Activated CD4-positive, alpha-beta T cell treated with anti-CD3 and anti-CD28 coated beads, Interleukin-2, amount 10 ng/mL, durations not matched to agents 7 days and 5 days (primary cell): ENCODE data around the gene KCNQ4. TPM values are rescaled to one million over a fixed set of nuclear protein-coding genes. Genes with fewer than 3 reads are reported as not detected.

Experiments
- CTCF ChIA-PET: fragments of 350-600 bp; sonication (Branson Sonifier 250); formaldehyde crosslinking; loops from one replicate; lab custom pipeline; 2021; ENCODE audit warnings: antibody characterized with exemption; lab: Charles Lee
- POLR2A ChIA-PET: fragments of 350-600 bp; sonication (Branson Sonifier 250); formaldehyde crosslinking; loops from one replicate; lab custom pipeline; 2021; ENCODE audit warnings: antibody characterized with exemption; lab: Charles Lee
- DNase-seq: peaks from one replicate; pipeline ENCODE4 v3.0.0-alpha.2; 2020
- H3K27ac Mint-ChIP-seq: one replicate; pipeline ENCODE4 v1.8.0; 2021; ENCODE audit warnings: mild to moderate bottlenecking, moderate library complexity, mixed read lengths
- H3K27me3 Mint-ChIP-seq: one replicate; pipeline ENCODE4 v1.8.0; 2021; ENCODE audit warnings: mixed read lengths
- H3K36me3 Mint-ChIP-seq: one replicate; pipeline ENCODE4 v1.8.0; 2021; ENCODE audit warnings: low read depth, mixed read lengths
- H3K4me1 Mint-ChIP-seq: one replicate; pipeline ENCODE4 v1.8.0; 2021; ENCODE audit warnings: mixed read lengths
- H3K4me3 Mint-ChIP-seq: one replicate; pipeline ENCODE4 v1.8.0; 2021; ENCODE audit warnings: mild to moderate bottlenecking, moderate library complexity, mixed read lengths
- H3K9me3 Mint-ChIP-seq: one replicate; pipeline ENCODE4 v1.8.0; 2021; ENCODE audit warnings: mixed read lengths
- total RNA-seq, 2 experiments: library from RNA; stranded (reverse); gene quantifications; one replicate each; pipeline ENCODE4 v1.2.3, GENCODE V29; 2021

KCNQ4 gene
- total RNA-seq, 2 experiments from 2014 or later = 0.23 to 0.52 TPM

DNA sequence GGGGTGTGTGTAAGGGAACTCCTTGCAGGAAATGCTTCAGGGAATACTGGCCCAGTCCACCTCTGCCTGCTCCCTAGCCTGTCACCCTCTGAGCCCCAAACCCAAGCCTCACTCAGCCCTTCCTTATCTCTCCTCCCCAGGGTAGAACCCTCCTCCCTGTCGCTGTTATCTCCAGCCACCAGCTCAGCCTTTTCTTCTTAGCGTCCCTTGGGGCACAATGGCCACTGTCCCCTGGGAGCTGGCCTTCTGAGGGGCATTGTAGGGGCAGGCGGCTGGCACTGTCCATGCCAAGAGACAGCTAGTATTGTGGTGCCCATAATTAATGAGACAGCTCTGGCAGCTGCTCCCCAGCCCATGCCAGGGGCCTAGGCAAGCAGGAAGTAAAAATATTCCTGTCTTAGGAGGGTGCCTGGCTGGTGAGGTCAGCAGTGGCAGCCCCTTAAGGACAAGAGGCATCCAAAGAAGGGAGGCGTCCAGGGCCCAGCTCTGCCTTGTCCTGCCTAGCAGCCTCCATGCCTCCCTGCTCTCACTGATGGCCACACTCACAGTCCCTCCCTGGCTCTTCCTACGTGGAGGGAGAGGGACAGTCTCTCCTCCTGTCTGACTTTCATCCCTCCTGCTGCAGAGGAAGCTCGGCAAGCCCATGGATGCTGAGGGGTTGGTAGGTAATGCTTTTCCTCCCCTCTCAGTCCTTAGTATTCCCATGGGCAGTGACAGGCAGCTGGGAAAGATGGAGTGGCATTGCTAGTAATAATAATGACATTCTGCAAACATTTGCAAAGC is 37.5 kb downstream of the KCNQ4 start:
- POLR2A ChIA-PET = no interaction called here
- DNase-seq = no peak
- H3K9me3 Mint-ChIP-seq = no peaks in the 10 kb centered on the region
- CTCF ChIA-PET = interaction anchor here (0.9 to 1.6 kb wide), 8 partner anchors 9 to 35 kb away, joined by 3 to 6 read pairs (median 3); no protein-coding TSS in a partner anchor
- H3K27me3 Mint-ChIP-seq = peaks cover 8% of the 10 kb centered on the region
- H3K27ac Mint-ChIP-seq = no peak overlapping the region
- no peak overlapping the region for H3K4me3 Mint-ChIP-seq
- H3K36me3 Mint-ChIP-seq = no peaks in the 10 kb centered on the region
- peaks cover 34% of the 10 kb centered on the region for H3K4me1 Mint-ChIP-seq

DNA sequence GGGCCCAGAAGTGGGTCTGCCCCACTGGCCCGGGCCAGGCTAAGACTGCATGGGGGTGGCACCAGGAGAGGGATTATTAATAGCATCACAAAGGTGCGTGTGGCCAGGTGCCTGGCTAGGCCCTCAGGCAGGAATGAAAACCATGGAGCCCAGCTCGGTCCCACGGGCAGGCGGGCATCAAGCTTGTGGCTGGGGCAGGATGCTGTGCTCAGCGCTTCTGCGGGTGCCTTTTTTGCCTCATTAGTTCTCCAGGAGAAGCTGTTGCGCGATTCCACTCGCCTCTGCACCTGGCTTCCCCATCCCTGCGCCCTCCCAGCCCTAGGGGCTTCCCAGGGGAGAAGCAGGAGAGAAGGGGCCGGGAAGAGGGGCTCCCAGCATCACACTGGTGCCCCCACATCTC is 39.3 kb downstream of the KCNQ4 start:
- Mint-ChIP-seq H3K4me1 (peaks cover 35% of the 10 kb centered on the region), H3K9me3 (no peaks in the 10 kb centered on the region), H3K4me3 (no peak overlapping the region), H3K27me3 (no peaks in the 10 kb centered on the region), H3K36me3 (no peaks in the 10 kb centered on the region), H3K27ac (no peak overlapping the region)
- POLR2A ChIA-PET = no interaction called here
- CTCF ChIA-PET = interaction anchor here (1.1 kb wide), 2 partner anchors 48 to 789 kb away, joined by 3 to 4 read pairs; no protein-coding TSS in a partner anchor
- DNase-seq = no peak

DNA sequence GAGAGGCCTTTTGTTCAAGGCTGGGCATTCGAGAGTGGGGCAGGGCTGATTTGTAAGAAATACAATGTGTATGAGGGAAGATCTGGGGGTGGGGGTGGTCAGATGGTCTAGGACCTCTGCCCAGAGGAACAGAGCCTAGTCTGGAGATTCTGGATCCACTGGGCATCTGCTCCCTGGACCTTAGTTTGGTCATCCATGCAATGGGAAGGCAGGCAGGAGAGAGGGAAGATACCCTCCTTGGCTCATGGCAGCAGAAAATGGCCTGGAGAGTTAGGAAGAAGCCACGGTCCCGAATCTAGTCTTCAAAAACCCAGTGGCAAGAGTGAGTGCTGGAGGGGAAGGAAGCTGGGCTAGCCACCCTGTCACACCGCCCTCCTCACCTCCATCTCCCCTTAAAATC is 39.8 kb downstream of the KCNQ4 start:
- Mint-ChIP-seq H3K4me3 (no peak overlapping the region), H3K36me3 (no peaks in the 10 kb centered on the region), H3K27me3 (peaks cover 3% of the 10 kb centered on the region), H3K9me3 (no peaks in the 10 kb centered on the region), H3K4me1 (peaks cover 32% of the 10 kb centered on the region), H3K27ac (peak overlapping the region; percentile 31)
- DNase-seq = no peak
- ChIA-PET CTCF (interaction anchor here (1.1 kb wide), 2 partner anchors 49 to 790 kb away, joined by 3 to 4 read pairs; no protein-coding TSS in a partner anchor), POLR2A (no interaction called here)

DNA sequence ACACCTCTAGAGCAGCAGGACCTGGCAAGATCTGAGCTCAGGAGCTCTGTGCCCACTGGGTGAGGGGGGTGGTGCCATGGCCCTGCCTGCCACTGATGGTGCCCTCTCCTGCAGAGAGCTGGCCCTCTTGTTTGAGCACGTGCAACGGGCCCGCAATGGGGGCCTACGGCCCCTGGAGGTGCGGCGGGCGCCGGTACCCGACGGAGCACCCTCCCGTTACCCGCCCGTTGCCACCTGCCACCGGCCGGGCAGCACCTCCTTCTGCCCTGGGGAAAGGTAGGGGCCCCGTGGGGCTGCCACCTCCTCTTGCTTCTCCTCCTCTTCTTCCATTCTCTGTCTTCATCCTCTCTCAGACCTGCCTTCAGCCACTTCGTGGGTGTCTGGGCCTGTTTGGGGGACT is 40.4 kb downstream of the KCNQ4 start:
- Mint-ChIP-seq H3K4me3 (no peak overlapping the region), H3K27ac (no peak overlapping the region), H3K36me3 (no peaks in the 10 kb centered on the region), H3K27me3 (peaks cover 3% of the 10 kb centered on the region), H3K9me3 (no peaks in the 10 kb centered on the region), H3K4me1 (peaks cover 26% of the 10 kb centered on the region)
- POLR2A ChIA-PET = no interaction called here
- DNase-seq = no peak
- CTCF ChIA-PET = interaction anchor here (1.1 kb wide), 1 partner anchor 49 kb away, joined by 4 read pairs; no protein-coding TSS in a partner anchor

DNA sequence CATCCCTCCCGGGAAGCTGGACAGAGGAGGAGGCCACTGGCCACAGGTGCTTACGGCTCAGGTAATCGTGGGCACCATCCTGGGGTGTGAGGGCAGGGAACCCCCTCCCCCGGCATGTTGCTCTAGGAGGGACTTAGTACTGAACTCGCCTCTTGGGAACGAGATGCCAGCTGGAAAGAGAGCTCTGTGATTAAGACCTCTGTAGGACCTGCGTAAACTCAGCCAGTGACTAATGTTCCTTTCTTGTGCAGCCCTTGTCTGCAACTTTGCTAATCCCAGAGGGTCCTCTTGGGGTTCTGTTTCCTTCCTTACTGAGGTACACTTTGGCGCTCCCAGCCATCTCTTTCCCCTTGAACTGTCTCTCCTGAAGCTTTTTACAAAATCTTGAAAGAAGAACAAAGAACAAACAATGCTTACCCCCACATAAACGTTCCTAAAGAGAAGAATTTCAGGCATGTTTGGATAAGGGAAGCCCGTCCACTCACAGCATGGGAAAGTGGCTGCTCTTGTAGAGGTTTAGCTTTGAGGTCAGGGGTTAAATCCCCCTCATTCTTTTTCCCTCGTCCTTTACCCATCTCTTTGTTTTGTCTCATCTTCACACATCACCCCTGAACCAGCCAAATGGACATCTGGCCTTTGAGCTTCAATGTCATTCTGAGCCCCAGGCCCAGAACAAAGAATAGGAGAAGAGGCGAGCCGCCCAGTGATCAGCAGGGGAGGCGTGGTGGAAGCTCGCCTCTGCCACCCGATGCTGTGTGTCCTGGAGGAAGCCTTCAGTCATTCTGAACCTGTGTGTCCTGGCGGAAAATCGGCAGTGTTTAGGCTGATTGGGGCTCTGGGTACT is 41.2 kb downstream of the KCNQ4 start:
- POLR2A ChIA-PET = no interaction called here
- Mint-ChIP-seq H3K4me3 (no peak overlapping the region), H3K27ac (peak overlapping the region; percentile 71), H3K4me1 (peaks cover 20% of the 10 kb centered on the region), H3K36me3 (no peaks in the 10 kb centered on the region), H3K9me3 (no peaks in the 10 kb centered on the region), H3K27me3 (peaks cover 3% of the 10 kb centered on the region)
- DNase-seq = no peak
- CTCF ChIA-PET = interaction anchor here (1.0 kb wide), 1 partner anchor 19 kb away, joined by 3 read pairs; no protein-coding TSS in a partner anchor

DNA sequence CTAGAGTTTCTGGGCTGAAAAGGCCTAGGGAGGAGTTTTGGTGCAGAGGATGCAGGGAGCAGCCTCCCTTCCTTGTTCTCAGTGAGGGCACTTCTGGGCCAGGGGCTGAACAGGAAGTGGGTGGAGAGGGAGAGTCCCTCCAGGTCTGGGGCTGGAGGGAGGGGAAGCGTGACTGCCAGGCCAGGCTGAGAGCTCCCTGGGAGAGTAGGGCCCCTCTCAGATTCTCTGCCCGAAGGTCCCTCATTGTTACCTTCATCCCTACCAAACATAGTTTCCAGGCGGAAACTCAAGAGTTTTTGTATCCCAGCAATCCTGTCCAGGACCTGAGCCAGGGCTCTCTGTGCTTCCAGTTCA is 41.8 kb downstream of the KCNQ4 start:
- Mint-ChIP-seq H3K36me3 (no peaks in the 10 kb centered on the region), H3K27me3 (peaks cover 3% of the 10 kb centered on the region), H3K4me3 (no peak overlapping the region), H3K27ac (no peak overlapping the region), H3K4me1 (peaks cover 20% of the 10 kb centered on the region), H3K9me3 (no peaks in the 10 kb centered on the region)
- CTCF ChIA-PET = interaction anchor here (1.0 kb wide), 1 partner anchor 20 kb away, joined by 3 read pairs; no protein-coding TSS in a partner anchor
- DNase-seq = no peak
- POLR2A ChIA-PET = no interaction called here

DNA sequence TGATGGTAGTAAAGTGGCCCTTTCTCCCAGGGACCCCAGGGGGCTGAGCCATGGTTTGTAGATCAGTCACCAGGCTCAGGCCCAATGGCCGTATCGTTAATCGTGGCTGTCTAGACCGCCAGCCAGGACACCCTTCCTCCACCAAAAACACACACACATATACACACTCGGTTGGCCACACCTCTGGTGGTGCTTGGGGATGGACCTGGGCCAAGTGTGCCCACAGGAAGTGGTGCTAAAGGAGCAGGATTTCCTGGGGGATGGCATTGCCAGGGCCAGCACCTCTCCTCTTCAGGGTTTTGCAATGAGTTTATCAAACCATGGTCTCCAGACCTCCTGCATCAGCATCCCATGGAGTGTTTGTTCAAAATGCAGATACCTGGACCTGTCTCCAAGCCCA is 42.4 kb downstream of the KCNQ4 start:
- peaks cover 20% of the 10 kb centered on the region for H3K4me1 Mint-ChIP-seq
- H3K4me3 Mint-ChIP-seq = no peak overlapping the region
- DNase-seq = no peak
- peaks cover 3% of the 10 kb centered on the region for H3K27me3 Mint-ChIP-seq
- H3K36me3 Mint-ChIP-seq = no peaks in the 10 kb centered on the region
- POLR2A ChIA-PET = no interaction called here
- H3K9me3 Mint-ChIP-seq = no peaks in the 10 kb centered on the region
- CTCF ChIA-PET = interaction anchor here (2.0 kb wide), 1 partner anchor 23 kb away, joined by 9 read pairs; no protein-coding TSS in a partner anchor
- no peak overlapping the region for H3K27ac Mint-ChIP-seq

DNA sequence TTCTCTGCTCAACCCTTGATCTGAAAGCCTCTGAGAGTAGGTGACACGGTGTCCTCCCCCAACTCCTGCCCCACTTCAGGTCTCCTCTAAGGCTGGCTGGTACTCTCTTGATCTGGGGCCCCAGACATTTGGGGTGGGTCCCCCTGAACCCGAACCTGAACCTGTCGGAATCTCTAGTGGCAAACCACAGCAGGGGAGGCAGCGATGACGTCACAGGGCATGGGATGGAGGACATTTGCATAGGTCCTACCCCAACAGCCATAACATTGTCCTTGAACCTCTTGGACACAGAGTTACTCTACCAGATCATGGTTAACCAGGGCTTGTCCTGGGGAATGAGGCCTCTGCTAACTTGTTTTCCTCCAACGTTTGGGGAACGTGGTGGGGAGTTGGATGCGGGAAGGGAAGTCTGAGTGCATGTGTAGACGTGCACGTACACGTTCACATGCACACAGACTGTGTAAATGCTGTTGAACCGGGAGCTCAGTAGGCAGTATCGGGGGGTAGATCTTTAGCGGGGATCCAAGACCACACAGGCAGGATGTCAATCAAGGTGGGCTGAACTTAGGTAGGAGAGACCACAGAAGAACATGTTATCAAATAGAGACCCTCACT is 46.2 kb downstream of the KCNQ4 start:
- H3K36me3 Mint-ChIP-seq = no peaks in the 10 kb centered on the region
- H3K9me3 Mint-ChIP-seq = no peaks in the 10 kb centered on the region
- peaks cover 3% of the 10 kb centered on the region for H3K27me3 Mint-ChIP-seq
- ChIA-PET CTCF (no interaction called here), POLR2A (no interaction called here)
- H3K4me3 Mint-ChIP-seq = no peak overlapping the region
- no peak for DNase-seq
- H3K27ac Mint-ChIP-seq = peak overlapping the region; percentile 1
- H3K4me1 Mint-ChIP-seq = peaks cover 18% of the 10 kb centered on the region

DNA sequence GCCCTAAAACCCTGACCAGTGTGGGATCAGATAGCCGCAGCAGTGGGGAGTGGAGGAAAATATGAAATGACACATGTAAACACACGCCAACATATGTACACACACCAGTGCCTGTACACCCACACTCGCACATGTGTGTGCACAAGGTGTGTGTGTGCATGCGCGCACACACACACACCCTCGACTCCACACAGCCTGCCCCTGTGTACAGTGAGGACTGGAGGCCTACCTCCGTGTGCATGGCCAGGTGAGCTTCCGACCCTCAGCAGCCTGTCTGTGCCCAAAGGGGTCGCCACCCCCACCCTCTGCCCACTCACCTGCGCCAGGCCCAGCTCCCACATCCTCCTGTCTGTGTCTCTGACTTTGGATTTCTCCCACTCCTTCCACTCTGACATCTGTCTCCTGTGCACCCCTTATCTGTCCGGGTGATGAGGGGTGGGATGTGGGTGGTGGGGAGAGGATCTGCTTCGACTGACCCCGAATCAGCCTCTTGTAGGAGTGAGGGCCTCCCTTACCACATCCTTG is 46.9 kb downstream of the KCNQ4 start:
- POLR2A ChIA-PET = no interaction called here
- Mint-ChIP-seq H3K9me3 (no peaks in the 10 kb centered on the region), H3K27me3 (peaks cover 3% of the 10 kb centered on the region), H3K4me1 (peaks cover 11% of the 10 kb centered on the region), H3K27ac (peak overlapping the region; percentile 13), H3K4me3 (no peak overlapping the region), H3K36me3 (no peaks in the 10 kb centered on the region)
- no peak for DNase-seq
- CTCF ChIA-PET = interaction anchor here (1.7 to 1.9 kb wide), 2 partner anchors 9 to 14 kb away, joined by 5 to 6 read pairs; no protein-coding TSS in a partner anchor

DNA sequence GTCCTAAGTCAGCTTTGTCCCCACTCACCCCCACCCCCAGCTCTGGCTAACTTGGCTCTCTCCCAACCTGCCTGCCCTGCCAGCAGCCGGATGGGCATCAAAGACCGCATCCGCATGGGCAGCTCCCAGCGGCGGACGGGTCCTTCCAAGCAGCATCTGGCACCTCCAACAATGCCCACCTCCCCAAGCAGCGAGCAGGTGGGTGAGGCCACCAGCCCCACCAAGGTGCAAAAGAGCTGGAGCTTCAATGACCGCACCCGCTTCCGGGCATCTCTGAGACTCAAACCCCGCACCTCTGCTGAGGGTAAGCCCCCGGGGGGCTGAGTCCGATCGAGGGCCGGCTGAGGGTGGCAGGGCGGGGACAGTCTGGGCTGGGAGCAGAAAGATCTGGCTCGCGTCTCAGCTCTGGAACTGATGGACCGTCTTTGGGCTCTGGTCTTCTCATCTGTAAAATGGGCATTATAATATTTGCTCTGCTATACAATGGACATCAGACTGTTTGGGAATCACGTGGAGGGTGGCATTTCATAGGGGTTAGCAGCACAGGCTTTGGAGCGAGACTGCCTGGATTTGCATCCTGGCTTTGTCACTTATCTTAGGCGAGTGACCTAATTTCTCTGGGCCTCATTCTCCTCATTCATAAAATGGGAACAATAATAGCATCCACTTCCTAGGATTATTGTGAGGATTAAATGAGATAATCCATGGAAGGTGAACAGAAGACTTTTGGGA is 47.6 kb downstream of the KCNQ4 start:
- DNase-seq = no peak
- Mint-ChIP-seq H3K9me3 (no peaks in the 10 kb centered on the region), H3K27me3 (peaks cover 3% of the 10 kb centered on the region), H3K27ac (no peak overlapping the region), H3K4me1 (peaks cover 4% of the 10 kb centered on the region), H3K4me3 (no peak overlapping the region), H3K36me3 (no peaks in the 10 kb centered on the region)
- ChIA-PET POLR2A (no interaction called here), CTCF (interaction anchor here (1.2 to 1.9 kb wide), 3 partner anchors 10 to 19 kb away, joined by 3 to 6 read pairs (median 5); no protein-coding TSS in a partner anchor)

DNA sequence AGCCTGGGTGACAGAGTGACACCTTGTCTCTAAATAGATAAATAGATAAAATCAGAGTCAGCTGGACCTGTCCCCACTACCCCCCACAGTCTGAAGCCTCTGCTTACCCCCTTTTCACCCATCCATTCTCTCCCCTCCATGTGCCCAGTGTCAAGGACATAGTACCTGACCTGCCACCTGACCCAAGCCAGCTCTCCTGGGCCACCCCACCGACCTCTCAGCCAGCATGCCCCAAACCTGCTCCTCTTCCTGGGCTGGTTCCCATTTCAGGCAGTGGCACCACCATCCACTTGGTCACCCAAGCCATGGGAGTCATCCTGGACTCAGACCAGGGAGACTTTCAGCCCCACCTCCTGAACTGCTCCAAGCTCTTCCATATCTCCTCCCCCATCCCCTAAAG is 50.4 kb downstream of the KCNQ4 start:
- ChIA-PET CTCF (interaction anchor here (1.4 kb wide), 1 partner anchor 15 kb away, joined by 4 read pairs; no protein-coding TSS in a partner anchor), POLR2A (no interaction called here)
- no peaks in the 10 kb centered on the region for H3K27me3 Mint-ChIP-seq
- H3K9me3 Mint-ChIP-seq = no peaks in the 10 kb centered on the region
- H3K27ac Mint-ChIP-seq = peak overlapping the region; percentile 25
- H3K36me3 Mint-ChIP-seq = no peaks in the 10 kb centered on the region
- H3K4me1 Mint-ChIP-seq = peaks cover under 1% of the 10 kb centered on the region
- DNase-seq = no peak
- no peak overlapping the region for H3K4me3 Mint-ChIP-seq
